Measurements from ENCODE around the gene TCN1.
"Not testable (repeated sequence)": the region's sequence is repeated elsewhere in the genome, so short reads cannot be mapped to it uniquely, and the experiment has no call there.

TCN1 gene

DNA sequence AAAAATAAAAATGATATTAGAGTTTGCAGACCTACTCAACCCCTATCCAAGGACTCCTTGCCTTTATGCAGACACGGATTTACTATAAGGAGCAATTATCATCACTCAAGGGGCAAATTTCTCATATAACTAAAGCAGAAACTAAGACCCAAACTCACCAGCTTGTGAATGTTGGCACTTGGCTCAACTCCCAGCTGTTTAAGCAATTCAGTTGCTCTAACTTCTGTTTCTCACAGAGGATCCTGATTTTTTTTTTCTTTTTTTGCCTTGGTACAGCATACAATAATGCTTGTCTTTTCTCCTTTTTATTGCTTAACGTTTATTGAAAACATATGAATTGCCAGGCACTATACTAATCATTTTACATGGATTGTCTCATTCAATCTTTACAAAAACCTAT is 11.4 kb downstream of the TCN1 start:
- DNase-seq, result no peak

GRCh38 chr11:59851416-59851815 is 14.9 kb downstream of the TCN1 start:
- not testable (repeated sequence) for DNase-seq

DNA sequence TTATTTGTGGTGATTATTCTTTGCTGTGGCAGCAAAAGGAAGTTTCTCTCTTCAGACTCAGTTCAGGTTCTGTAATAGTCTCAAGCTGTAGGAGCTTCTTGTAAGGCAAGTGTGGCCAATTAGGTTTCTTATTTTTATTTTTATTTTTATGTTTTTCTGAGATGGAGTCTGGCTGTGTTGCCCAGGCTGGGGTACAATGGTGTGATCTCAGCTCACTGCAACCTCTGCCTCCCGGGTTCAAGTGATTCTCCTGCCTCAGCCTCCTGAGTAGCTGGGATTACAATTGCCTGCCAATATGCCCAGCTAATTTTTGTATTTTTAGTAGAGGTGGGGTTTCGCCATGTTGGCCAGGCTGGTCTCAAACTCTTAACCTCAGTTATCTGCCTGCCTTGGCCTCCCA is 16.7 kb downstream of the TCN1 start:
- DNase-seq, result not testable (repeated sequence)

GRCh38 chr11:59849129-59849528 is 17.2 kb downstream of the TCN1 start:
- DNase-seq, result no peak

GRCh38 chr11:59848439-59848838 is 17.8 kb downstream of the TCN1 start:
- DNase-seq, result not testable (repeated sequence)

DNA sequence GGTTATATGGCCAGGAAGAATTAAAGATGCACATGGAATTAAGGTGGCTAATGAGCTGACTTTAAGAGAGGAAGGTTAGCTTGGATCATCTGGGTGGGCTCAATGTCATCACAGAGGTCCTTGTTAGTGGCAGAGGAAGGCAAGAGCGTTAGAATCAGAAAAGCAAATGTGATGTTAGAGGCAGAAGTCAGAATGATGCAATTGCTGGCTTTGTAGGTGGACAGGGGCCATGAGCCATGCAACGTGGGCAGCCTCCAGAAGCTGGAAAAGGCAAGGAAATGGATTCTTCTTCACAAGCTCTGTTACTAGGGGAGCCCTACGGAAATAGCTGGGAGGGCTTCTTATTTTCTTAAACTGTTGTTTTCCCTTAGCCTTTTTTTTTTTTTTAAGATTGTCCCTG is 18.7 kb downstream of the TCN1 start:
- DNase-seq, result no peak

DNA sequence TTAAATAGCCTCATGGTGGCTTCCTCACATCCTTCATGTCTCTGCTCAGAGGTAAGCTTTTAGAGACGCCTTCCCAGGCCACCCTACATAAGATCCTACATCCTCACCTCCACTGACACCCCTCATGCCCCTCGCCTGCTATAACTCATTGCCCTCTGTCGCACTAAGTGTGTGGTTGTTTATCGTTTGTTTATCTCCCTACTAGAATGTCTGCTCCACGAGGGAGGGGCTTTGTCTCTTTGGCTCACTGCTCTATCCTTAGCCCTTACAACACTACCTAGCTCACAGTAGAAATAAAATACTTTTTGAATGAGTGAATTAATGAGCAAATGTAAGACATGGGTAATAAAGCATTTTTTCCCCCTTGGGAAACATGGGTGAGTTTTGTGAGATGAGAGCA is 19.7 kb downstream of the TCN1 start:
- no peak for DNase-seq

DNA sequence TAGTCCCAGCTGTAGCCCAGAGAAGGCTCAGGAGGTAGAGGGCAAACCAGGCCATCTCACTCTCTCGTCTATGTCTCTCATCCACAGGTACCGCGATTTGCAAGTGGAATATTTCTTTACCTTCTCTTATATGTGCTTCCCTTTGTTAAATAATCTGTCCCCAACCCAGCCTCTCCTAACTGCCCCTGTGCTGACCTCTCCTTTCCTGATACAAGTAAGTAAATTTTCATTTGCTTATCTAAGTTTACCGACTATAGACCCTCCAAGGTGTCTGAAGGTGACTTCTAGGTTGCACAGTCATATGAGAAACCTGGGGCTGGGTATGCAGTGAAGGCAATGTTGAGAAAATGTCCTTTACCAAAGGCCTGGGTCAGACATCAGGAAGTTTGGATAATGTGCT is 20.9 kb downstream of the TCN1 start, which contains the start of gene CBLIF:
Gene CBLIF (minus strand): TSS at position 101 of the 400 bp plus-strand sequence. CDS start 46 bp downstream, at position 55.
- no peak for DNase-seq

- DNase-seq, result no peak
These were observed 24.0 kb downstream of the TCN1 start for GRCh38 chr11:59842316-59842715.

GRCh38 chr11:59841514-59841913 is 24.8 kb downstream of the TCN1 start:
- DNase-seq, result no peak

DNA sequence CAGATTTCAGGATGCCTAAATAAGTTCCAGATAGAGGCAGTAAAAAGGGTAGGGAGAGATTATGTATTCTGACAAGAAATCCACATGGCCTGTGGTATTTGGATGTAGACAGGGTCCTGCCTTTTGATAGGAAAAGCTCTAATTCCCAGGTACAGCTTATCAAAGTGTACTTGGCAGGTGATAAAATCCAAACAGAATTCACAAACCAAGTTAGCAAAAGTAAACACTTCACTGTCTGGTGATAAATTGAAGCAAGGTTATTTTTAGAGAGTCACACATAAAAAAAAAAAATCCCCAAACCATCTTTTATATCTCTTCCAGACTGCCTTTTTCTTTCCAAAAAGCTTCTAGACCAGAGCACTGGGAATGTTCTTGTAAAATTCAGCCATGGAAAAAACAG is 26.7 kb downstream of the TCN1 start:
- no peak for DNase-seq

DNA sequence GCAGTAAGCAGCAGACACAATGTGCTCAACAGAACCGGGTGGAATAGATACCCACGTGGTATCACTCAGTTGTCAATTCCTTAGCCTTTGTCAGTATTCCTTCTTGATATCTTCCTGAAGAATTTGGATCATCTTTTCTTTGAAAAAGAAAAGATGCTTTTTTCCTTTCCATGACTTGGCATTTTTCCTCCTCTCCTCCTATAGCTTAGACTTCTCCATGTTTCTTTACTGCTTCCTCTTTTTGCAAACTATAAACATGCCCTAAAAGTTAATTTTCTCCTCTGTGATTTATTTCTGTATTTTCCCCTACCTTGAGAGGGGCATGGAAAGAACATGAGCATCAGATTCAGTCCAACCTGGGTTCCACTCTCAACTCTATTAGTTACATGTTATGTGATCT is 32.7 kb downstream of the TCN1 start:
- DNase-seq, result no peak

DNA sequence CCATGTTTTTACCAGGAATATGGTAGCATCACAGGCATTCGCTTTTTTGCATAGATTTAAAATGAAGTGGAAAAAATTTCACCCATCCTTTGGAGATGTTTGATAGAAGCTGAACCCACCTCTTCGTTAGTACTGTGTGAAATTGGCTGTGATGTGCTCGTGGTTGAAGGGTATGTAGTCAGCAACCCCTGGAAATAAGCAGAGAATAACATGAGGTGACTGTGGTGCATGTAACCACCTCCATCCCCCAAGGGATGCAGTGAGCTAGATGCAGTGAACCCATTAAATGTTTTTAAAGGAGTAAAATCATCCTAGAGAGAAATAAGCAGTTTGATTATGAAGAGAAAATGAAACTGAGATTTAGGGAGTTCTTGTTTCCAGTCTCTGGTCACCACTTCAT is 36.9 kb downstream of the TCN1 start:
- DNase-seq, result no peak

DNA sequence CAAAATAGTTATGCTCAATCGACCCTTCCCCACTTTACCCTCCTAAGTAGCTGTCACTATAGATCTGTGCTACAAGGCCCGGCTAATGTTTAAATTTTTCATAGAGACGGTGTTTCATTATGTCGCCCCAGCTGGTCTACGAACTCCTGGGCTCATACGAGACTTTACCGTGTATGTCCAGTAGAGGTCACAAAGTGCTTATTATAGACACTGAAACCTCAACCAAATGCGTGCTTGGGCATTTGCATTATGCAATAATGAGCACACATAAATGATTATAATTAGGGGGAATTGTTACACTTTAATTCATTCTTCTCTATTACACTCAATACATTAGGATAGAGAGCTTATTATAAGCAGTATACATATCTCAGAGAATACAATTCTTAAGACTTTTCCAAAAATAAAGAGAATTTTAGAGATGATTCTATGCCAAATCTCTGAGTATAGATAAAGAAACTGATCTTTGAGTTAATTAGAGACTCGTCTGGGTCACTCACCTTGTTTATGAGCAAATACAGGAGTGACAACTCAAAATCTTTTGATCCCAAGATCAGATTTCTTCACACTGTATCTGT is 43.2 kb downstream of the TCN1 start:
- DNase-seq, result no peak

DNA sequence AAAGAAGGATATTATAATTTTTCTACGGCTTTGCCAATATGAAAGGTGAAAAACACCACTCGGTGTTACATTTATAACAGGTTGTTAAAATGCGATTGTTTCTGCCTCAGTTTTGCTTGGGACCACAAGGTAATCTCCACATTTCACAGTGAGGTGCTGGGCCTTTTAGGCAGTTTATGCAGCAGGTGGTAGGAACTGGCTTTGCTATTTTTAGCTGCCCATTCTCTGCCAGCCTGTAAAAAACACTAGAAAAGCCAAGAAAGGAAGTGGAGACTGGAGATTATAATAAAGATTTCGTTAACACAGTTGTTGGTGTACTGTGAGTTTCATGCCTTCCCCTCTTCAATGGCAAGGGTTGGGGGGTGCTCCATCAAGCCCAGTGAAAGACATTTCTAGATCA is 47.7 kb downstream of the TCN1 start:
- no peak for DNase-seq

GRCh38 chr11:59816434-59816833 is 49.9 kb downstream of the TCN1 start:
- not testable (repeated sequence) for DNase-seq

- no peak for DNase-seq
These were observed 50.5 kb downstream of the TCN1 start for GRCh38 chr11:59815754-59816153.

- DNase-seq, result no peak
These were observed 52.3 kb downstream of the TCN1 start for GRCh38 chr11:59814021-59814420.

DNA sequence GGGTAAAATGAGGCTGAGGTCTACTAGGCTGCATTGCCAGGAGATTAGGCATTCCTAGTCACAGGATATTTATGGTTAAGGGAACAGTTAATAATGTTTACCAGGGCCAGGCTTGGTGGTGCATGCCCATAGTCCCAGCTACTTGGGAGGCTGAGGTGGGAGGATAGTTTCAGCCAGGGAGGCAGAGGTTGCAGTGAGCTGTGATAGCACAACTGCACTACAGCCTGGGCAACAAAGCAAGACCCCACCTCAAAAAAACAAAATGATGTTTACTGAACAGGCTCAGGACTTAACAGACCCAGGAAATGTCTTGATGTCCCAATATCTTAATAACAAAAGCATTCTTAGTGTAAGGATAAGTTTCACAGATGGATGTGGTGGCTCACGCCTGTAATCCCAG is 52.9 kb downstream of the TCN1 start:
- DNase-seq, result no peak

DNA sequence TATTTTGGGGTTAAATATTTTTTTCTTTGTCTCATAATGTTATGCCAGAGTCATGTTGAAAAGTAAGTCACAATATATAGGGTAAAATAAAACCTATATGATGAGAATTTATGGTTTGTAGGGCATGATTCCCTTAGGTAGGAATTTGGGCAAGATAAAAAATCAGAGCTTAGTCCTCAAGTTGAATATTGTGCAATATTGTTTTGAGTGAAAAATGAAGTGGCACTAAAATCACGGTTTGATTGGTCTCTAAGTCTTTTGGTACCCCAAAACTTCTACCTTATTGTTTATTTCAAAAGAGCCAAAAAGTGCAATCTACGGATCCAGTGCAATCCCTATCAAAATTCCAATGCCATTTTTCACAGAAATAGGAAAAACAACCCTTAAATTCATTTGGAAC is 54.1 kb downstream of the TCN1 start:
- no peak for DNase-seq

- no peak for DNase-seq
These were observed 55.4 kb downstream of the TCN1 start for GRCh38 chr11:59810911-59811259.

DNA sequence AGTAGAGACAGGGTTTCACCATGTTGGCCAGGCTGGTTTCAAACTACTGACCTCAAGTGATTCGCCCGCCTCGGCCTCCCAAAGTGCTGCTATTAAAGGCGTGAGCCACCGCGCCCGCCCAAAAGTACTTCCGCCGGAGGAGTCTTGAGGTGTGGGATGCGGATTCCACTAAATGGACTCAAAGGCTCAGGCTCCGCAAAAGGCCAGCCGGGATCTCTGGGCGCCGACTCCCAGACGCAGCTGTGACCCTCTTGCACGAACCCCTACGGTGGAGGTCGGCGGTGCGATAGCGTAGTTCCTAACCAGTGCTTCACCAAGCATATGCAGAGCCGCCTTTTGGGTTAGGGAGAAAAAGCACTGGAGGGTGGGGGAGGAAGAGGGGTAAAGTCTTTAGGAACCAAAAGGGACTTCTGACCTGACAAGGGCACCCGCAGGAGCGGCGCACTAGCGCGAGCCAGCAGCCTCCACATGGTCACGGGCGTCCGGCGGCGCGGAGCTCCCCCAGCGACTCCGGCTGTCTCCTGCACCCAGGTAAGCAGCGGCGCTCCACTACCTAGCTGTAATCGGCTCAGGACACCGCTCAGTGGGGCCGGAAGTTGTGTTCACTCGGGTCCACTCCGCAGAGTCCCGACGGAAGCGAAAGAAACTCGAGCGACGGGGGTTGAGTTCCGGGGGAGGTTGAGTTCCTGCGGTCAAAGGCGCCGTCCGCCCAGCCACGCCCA is 55.9 kb downstream of the TCN1 start, which contains the start of gene MRPL16:
Gene MRPL16 (minus strand): TSS at position 590 of the 722 bp plus-strand sequence. CDS start 120 bp downstream, at position 470.
- peak; percentile 85 for DNase-seq

GRCh38 chr11:59807047-59807610 is 59.2 kb downstream of the TCN1 start:
- DNase-seq, result no peak

- DNase-seq, result no peak
These were observed 62.2 kb downstream of the TCN1 start for GRCh38 chr11:59804061-59804460.

All from NCI-H1048 (cell line).